ENCODE measurements around the gene PNRC2.
A peak's percentile ranks its signal among the peaks of the same experiment; 100 is the strongest.

The PNRC2 gene, protein sequence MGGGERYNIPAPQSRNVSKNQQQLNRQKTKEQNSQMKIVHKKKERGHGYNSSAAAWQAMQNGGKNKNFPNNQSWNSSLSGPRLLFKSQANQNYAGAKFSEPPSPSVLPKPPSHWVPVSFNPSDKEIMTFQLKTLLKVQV

DNA sequence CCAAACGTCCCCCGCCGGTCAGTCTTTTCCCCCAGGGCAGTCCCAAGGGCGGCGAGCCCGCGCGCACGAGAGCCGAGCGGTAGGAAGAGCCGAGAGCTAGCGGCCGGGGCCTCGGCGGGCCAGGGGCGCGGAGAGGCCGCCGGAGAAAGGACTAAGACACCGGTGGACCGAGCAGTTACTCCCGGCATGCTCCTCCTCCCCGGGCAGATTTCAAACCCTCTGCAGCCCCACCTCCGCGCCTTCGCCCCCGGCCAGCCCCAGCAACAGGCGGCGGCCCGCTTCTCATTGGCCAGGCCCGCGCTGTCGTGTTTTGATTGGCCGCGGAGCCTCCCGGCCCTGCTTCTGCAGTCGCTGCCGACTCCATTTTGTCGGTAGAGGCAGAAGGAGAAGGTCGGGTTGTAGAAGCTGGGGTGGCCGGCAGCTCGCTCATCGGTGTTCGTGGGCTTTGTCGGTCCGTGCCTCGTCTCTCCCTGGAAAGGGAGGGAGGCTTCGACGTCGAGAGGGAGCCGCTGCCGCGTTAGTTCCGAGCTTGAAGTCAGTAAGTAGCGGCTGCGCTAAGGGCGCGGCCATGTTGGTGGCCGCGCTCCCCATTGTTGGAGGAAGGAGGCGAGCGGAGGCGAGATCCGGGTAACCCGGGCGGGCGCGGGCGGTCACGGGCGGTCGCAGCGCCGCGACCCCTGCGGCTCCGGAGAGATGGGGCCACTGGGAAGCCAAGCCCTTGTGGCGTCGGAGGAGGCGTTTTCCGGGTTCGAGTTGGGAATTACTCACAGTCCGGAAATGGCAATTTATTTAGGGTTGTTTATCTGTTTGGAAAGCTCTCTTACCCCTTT lies at the start of gene PNRC2:
Gene PNRC2, plus strand, starts transcription at position 368 of the 830 bp plus-strand sequence. CDS start 1,630 bp downstream, outside the sequence.
- H3K4me3 ChIP-seq (ENCODE audit: low read depth, low read length), result peak within 1 kb of the TSS; percentile 55
- TF ChIP-seq, protein P1, sequence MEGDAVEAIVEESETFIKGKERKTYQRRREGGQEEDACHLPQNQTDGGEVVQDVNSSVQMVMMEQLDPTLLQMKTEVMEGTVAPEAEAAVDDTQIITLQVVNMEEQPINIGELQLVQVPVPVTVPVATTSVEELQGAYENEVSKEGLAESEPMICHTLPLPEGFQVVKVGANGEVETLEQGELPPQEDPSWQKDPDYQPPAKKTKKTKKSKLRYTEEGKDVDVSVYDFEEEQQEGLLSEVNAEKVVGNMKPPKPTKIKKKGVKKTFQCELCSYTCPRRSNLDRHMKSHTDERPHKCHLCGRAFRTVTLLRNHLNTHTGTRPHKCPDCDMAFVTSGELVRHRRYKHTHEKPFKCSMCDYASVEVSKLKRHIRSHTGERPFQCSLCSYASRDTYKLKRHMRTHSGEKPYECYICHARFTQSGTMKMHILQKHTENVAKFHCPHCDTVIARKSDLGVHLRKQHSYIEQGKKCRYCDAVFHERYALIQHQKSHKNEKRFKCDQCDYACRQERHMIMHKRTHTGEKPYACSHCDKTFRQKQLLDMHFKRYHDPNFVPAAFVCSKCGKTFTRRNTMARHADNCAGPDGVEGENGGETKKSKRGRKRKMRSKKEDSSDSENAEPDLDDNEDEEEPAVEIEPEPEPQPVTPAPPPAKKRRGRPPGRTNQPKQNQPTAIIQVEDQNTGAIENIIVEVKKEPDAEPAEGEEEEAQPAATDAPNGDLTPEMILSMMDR (IDR thresholded peaks at IDR 0.05; ENCODE audit: insufficient read depth, low read length, missing control alignments), result no peak
- DNase-seq (ENCODE audit: low read depth, low spot score), result peak; percentile 67
- CTCF ChIA-PET, result interaction anchor here (0.7 to 1.9 kb wide), 5 partner anchors 9 to 150 kb away, joined by 3 to 10 read pairs (median 4); no protein-coding TSS in a partner anchor
- POLR2A ChIA-PET, result interaction anchor here (0.6 to 1.0 kb wide), 4 partner anchors 15 to 63 kb away, joined by 3 read pairs; partner anchors contain the start of gene SRSF10

DNA sequence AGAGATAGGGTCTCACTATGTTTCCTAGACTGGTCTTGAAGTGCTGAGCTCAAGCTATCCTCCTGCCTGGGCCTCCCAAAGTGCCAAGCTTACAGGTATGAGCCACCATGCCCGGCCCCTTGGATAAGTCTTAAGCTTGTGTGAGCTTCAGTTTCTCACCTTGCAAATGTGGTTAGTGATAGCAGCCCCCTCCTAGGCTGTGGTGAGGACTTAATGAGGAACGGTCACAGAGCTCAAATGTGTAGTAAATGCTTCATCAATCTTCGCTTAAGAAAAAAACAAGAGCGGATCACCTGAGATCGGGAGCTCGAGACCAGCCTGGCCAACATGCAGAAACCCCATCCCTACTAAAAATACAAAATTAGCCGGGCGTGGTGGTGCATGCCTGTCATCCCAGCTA lies 49.5 kb upstream of the PNRC2 start:
- no peak overlapping the region for H3K4me3 ChIP-seq (ENCODE audit: low read depth, low read length)
- DNase-seq (ENCODE audit: low read depth, low spot score), result no peak
- TF ChIP-seq, protein P1 (IDR thresholded peaks at IDR 0.05; ENCODE audit: insufficient read depth, low read length, missing control alignments), result no peak
- POLR2A ChIA-PET, result no interaction called here
- CTCF ChIA-PET, result interaction anchor here (0.8 kb wide), 1 partner anchor 138 kb away, joined by 3 read pairs; no protein-coding TSS in a partner anchor

DNA sequence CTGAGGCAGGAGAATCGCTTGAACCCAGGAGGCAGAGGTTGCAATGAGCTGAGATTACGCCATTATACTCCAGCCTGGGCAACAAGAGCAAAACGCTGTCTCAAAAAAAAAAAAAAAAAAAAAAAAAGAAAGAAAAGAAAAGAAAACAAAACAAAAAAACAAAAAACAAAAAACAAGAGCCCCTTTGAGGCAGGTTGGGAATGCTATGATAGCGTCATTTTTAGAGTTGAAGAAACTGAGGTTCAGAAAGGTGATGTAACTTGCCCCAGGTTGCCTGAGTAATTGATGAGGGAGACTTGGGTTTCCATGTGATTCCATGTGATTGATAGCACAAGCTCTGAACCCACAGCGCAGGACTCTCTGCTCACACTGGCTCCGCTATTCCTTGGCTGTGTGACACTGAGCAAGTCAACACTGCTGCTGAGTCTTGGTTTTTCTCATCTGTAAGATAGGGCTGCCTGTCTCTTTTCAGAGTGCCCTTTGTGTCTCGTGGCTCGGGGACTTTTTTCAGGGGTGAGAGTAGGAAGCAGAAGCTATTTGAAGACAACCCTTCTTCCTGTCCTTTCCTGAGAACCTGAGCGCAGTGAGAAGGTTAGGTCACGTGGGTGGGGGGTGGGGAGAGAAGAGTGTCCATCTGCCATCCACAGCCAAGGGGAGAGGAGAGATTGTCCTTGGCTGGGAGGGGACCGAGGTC lies 48.9 kb upstream of the PNRC2 start:
- H3K4me3 ChIP-seq (ENCODE audit: low read depth, low read length), result no peak overlapping the region

DNA sequence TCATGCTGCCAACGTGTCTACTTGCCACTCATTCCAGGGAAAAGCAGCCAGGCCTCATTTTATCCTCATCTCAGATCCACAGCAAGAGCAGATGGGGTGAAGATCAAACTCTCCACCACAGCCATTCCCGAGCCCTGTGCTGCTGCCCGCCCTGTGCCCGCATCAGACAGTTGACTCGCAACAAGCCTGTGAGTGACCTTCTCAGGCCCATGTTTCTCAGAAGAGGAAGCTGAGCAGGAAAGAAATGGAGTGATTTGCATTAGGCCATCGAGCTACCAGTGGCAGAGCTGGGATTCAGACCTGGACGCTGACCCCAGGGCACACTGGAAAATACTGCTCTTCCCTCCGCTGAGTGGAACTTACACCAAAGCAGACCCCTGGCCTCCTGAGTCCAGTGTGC lies 47.7 kb upstream of the PNRC2 start:
- TF ChIP-seq, protein P1 (IDR thresholded peaks at IDR 0.05; ENCODE audit: insufficient read depth, low read length, missing control alignments), result no peak
- H3K4me3 ChIP-seq (ENCODE audit: low read depth, low read length), result no peak overlapping the region
- POLR2A ChIA-PET, result no interaction called here
- CTCF ChIA-PET, result no interaction called here
- DNase-seq (ENCODE audit: low read depth, low spot score), result no peak

More for the DNA sequence above, 48.9 kb upstream of the PNRC2 start:
- no peak for DNase-seq (ENCODE audit: low read depth, low spot score)
- POLR2A ChIA-PET, result no interaction called here
- CTCF ChIA-PET, result no interaction called here
- TF ChIP-seq, protein P1 (IDR thresholded peaks at IDR 0.05; ENCODE audit: insufficient read depth, low read length, missing control alignments), result no peak

DNA sequence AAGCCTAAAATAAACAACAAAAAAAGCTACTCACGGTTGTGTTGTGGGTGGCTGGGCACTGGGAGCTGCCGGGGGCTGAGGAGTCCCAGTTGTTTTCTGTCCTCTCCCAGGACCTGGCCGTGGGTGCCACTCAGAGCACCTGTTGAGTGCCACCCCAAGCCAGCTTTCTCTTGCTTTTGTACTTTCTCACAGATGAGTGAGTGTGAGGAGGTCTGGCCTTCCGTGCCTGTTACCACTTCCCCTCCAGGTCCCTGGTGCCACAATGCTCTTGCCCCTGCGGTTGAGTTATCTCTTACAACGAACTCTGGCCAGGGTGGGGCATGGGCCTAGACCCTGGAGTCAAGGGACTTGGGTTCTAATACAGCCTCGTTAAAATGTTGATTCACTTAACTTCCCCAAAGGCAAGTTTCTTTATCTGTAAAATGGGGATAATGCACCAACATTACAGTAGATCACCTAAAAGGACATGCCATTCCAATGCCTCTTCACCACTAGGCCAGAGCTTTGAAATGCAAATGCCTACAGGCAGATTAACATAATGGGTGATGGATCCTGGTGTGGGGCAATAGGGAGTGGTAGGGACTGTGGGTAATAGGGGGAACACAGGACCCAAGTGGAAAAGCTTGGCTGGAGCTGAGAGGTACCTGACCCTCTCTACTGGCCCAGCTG lies 46.3 kb upstream of the PNRC2 start, which contains the start of gene CNR2:
Gene CNR2, minus strand, starts transcription at position 151 of the 669 bp plus-strand sequence. CDS start 37,745 bp downstream, outside the sequence.
- H3K4me3 ChIP-seq (ENCODE audit: low read depth, low read length), result no peak within 1 kb of the TSS
- DNase-seq (ENCODE audit: low read depth, low spot score), result no peak
- TF ChIP-seq, protein P1 (IDR thresholded peaks at IDR 0.05; ENCODE audit: insufficient read depth, low read length, missing control alignments), result no peak
- POLR2A ChIA-PET, result no interaction called here
- CTCF ChIA-PET, result interaction anchor here (2.2 kb wide), 1 partner anchor 142 kb away, joined by 10 read pairs; no protein-coding TSS in a partner anchor

All from AG04449 (cell line).